ENCODE results near the gene TRIM44.

DNA sequence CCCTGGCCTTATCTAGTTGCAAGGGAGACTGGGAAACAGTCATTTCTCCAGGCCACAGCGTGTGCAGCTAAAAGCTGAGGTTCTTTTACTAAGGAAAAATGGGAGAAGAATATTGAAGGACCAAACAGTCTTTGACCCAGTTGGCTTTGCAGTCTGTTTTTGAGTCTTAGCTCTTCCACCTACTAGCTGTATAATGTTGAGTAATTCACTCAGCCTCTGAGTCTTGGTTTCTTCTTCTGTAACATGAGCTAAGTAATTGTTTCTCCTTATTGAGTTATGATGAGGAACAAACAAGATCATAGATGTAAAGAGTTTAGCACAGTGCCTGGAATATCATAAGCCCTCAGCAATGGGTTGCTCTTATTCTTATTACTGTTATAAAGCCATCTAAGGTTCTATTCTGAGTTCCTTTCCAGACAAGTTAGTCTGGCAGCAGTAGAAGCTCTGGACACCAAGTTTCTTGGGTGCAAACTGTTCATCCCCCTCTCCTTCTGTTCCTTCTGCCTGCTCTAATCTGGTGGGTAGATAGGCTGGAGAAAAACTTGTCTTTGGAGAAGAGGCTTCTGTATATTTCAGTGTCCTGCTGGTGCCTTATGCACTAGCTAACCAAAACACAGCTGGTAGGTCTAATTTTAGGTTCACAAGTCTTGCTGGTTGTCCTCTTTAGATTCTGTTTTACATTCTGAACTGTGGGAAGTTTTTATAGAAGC lies 13.5 kb downstream of the TRIM44 start:
- TF ChIP-seq, protein P1, sequence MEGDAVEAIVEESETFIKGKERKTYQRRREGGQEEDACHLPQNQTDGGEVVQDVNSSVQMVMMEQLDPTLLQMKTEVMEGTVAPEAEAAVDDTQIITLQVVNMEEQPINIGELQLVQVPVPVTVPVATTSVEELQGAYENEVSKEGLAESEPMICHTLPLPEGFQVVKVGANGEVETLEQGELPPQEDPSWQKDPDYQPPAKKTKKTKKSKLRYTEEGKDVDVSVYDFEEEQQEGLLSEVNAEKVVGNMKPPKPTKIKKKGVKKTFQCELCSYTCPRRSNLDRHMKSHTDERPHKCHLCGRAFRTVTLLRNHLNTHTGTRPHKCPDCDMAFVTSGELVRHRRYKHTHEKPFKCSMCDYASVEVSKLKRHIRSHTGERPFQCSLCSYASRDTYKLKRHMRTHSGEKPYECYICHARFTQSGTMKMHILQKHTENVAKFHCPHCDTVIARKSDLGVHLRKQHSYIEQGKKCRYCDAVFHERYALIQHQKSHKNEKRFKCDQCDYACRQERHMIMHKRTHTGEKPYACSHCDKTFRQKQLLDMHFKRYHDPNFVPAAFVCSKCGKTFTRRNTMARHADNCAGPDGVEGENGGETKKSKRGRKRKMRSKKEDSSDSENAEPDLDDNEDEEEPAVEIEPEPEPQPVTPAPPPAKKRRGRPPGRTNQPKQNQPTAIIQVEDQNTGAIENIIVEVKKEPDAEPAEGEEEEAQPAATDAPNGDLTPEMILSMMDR (IDR thresholded peaks at IDR 0.05 in 8 of 11, conservative IDR thresholded peaks at IDR 0.05 in 3 of 11), result no peak
- TF ChIP-seq POLR2AphosphoS5 (IDR thresholded peaks at IDR 0.05) (no peak), POLR2A (IDR thresholded peaks at IDR 0.05) (no peak)

Measured in spleen (tissue), 7 donors.